ENCODE results near the gene NFIA.

The NFIA gene

GRCh38 chr1:61082311-61083012 lies at the start of gene NFIA:
TSS of gene NFIA (plus strand) at chr1:61082561.
- DNase-seq: peak; percentile 29

GRCh38 chr1:61035880-61036279 lies 46.5 kb upstream of the NFIA start:
- DNase-seq: no peak

DNA sequence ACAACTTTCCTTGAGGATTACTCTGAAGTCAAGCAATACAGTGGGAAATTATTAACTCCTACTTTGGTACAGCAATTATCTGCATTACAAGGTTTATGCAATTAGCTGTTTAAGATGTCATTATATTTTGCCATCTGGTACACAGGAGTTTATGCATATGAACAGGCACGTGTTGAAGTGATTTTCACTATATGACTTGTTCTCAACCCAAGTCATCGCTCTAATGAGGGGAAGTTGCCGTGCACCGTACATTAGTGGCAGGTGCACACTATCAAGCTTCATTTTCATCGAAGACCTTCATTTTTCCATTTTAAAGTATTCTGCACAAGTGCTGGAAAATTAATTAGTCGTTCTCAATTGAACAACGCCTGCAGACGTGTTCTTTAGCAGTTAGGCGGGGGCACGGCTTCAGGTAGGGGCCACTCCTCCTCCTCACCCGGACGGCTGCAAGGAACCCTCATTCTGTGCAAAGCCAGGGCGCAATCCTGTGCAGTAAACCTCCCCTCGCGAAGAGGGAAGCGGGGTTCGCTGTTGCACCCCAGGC lies 39.8 kb upstream of the NFIA start:
- no peak for DNase-seq

DNA sequence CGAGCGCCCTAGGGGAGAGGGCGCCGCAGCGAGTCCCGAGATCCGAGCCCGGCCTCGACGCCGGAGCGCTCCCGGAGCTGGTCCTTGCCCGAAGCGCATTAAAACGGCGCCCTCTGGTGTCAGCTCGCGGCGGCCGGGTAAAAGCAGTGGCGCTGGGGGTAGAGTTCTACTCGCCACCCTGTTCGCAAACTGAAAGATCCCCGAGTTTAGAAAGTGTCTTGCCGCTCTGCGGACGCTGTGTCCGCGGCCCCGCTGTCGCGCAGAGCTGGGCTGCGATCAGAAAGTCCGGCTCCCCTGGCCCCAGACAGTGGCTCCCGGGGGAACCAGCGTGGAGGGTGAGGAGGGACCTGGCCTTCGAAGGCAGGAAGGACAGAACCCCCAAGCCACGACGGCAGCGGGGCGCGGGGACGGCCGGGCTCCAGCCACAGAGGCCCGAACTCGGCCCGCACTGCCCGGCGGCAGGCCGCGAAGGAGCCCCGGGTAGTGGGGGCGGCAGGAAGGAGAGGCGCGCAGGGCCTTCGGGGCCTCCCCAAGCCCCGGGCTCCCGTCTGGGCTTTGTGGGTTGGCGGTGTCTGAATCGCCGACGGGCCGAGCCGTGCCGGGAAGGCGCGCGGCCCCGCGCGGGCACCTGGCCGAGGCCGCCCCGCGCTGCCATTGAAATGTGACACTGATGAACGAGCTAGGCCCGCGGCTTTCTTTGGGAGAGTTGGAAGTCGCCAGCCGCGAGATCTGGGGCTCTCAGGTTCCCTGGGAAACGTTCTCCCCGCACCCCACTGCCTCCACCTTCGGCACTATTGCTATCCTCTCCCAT lies 39.1 kb upstream of the NFIA start:
- peak; percentile 45 for DNase-seq

DNA sequence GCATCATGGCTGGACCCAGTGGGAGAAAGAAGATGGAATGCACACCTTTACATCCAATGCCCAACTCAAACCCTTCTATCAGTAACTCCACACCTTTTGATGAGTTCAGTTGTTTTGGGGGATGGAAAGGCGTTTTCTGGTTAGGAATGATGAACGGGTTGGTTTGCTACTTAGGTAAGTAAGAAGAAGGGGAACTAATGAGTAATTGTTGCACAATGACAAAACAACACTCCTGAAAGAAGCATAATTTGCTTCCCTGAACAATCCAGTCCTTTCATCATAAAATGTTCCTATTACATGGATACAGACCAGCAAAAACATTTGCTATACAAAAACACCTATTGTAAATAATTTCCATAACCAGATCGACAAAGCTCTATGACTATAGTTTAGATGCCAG lies 35.9 kb upstream of the NFIA start:
- no peak for DNase-seq

DNA sequence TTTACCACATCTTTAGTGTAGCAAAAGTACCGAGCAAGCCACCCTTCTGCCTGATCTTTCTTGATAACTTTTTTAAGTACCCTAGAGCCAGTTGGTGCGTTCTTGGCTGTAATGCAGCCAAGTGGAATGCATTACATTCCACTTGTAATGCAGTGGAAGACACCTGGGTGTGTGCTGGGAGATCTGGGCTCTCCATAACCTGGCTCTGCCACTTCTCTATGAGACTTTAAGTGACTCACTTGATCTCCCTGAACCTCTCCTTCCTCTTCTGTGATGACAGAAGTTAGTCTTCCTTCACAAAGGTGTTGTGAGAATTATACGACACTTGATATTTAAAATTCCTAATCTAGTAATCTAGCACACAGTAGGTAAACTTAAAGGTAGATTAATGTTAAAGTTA lies 35.3 kb upstream of the NFIA start:
- no peak for DNase-seq

DNA sequence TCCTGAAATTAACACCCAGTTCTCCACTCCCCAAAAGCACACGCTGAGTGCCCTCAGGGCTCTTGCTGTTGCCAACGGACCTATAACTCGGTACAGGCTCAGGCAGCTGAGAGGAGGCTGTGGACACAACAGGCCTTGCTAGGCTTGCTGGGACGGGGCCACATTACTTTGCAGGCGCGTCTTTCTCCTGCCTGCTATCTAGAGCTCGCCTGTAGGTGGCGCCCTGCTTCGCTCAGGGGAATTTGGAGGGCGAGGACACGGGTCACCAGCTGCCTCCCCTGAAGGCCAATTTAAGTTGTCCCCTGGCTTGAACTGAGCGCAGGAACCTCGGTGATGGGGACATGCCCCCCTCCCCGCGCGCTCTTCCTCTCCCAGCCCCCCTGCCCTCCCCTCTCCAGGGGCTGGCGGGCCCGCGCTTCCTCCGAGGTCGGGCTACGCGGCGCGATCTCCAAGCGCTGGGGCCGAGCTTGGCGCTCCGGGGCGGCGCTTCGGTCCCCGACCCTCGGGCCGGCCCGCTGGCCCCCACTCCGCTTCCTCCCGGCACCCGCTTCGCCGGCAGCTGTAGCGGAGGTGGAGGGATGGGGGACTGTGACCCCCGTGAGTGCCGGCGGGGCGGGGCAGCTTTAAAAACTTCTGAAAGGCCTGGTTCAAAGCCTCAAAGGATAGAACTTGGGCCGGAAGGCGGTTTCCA lies 32.4 kb upstream of the NFIA start:
- DNase-seq: peak; percentile 76

DNA sequence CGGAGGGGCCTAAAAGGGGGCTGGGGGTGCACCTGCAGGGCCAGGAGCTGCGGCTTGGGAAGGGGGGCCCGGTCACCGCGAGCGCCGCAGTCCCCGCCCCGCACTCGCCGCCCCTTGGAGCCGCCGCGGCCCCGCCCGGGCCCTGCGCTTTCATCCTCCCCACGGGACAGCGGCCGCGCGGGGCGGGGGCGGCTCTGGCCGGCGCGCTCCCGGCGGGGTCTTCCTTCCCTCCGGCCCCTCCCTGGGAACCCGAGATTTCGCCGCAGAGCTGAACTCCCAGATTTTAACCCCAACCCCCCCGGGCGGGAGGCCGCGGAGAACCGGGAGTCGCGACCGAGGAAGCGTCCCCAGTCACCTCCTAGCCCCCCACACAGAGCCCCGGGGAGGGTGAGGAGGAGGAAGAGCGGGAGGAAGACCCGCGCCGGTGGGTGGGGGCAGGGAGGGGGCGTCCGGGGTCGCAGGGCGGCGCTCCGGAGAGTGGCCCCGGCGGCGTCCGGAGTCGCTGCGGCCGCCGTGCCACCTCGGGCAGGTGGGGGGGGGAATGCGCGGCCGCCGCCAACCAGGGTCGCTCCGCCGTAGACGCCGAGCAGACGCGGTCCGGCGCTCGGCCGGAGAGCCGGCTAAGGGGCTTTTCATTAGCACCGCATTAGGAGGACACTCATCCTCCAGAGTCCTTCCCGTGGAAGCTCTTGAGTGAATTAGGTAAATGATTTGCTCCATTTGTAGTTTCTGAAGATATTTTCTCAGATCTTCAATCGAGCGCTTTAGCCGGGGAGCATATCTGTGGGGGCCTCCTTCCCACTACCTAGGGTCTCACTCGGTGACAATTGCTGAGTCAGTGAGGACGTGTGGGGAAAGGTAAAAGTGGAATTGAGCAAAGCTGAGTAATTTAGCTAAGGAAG lies 31.6 kb upstream of the NFIA start:
- no peak for DNase-seq

DNA sequence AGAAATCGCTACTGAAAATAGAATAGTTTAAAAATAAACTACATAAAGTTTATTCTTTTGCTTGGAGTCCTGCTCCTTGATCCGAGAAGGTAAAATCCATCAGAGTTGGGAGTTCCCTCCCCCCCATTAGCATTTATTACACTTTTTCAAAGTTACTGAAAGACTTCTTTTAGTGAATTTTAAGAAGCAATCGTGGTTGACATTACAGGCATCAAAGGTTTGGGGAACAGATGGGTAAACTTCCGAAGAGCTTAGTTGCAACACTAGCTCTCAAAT lies 31.0 kb upstream of the NFIA start:
- DNase-seq: no peak

DNA sequence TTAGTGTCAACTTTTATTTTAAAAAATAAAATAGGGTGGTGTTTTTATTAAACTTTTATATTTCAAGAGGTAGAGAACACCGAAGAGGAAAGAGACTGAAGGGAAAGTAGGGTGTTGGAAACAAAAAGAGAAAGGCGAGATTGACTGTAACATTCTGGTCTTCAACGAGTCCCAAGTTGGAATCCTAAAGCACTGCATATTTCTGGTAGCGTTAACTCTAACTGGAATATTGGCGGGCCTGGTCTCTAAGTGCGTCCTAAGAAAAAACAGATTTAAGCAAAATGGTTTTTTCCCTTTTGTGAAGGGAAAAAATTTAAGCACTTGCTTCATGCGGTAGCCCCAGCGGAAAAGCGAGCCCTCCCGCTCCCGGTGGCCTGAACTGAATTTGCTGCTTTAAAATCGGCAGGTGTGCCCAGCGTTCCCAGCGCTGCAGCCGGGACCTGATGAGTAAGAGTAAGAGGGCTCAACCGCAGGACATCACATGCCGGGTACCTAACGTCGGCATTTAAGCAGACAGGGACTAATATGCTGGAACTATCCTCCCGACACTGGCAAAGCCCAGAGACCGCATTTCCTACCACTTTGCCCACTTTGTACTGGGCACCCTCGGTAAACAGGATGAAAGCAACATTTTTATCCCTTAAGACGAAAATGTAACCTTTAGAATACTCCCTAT lies 30.5 kb upstream of the NFIA start:
- no peak for DNase-seq

GRCh38 chr1:61052395-61053225 lies 29.8 kb upstream of the NFIA start:
- DNase-seq: no peak

- no peak for DNase-seq
Measured at GRCh38 chr1:61053226-61053711, 29.1 kb upstream of the NFIA start.

GRCh38 chr1:61053712-61054600 lies 28.4 kb upstream of the NFIA start:
- DNase-seq: no peak

GRCh38 chr1:61054601-61054993 lies 27.8 kb upstream of the NFIA start:
- no peak for DNase-seq

- no peak for DNase-seq
Measured at GRCh38 chr1:61055110-61055614, 27.2 kb upstream of the NFIA start.

- DNase-seq: no peak
Measured at GRCh38 chr1:61056196-61056572, 26.2 kb upstream of the NFIA start.

DNA sequence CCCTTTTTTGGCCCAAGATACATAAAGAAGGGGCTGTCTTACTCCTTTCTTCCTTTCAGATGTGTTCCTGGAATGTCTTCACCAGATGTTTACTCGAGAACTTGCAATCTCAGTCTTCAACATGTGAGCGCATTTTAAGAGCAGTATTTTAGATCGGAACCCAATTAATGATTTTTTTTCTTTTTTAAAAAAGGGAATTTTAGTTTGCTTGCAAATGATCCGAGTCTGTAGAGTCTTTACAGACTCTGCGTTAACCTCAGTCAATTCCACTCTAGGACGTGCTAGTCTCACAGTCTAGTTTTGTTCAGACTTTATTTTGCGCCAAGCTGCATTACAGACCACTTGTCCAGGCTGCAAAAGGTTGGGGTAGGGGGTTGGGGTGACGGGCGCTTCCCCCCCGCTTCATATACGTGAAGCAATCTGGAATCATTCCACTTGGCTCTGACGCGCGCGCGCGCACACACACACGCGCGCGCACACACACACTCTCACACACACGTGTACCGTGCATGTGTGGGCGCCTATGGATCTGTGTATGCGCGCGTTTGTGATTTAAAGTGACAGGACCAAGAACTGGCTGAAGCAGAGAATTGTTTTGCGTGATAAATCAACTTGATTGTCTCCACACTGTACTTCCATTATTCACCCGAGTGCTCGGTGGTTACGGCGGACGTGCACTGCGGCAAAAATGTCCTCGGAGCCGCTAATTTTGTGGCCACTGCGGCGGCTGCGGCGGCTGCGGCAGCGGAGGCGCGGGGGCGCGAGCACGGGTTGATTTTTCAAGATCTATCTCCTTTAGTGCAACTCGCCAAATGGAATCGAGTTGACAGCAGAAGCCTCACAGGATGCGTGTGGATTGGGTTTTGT lies 25.6 kb upstream of the NFIA start:
- peak; percentile 28 for DNase-seq

DNA sequence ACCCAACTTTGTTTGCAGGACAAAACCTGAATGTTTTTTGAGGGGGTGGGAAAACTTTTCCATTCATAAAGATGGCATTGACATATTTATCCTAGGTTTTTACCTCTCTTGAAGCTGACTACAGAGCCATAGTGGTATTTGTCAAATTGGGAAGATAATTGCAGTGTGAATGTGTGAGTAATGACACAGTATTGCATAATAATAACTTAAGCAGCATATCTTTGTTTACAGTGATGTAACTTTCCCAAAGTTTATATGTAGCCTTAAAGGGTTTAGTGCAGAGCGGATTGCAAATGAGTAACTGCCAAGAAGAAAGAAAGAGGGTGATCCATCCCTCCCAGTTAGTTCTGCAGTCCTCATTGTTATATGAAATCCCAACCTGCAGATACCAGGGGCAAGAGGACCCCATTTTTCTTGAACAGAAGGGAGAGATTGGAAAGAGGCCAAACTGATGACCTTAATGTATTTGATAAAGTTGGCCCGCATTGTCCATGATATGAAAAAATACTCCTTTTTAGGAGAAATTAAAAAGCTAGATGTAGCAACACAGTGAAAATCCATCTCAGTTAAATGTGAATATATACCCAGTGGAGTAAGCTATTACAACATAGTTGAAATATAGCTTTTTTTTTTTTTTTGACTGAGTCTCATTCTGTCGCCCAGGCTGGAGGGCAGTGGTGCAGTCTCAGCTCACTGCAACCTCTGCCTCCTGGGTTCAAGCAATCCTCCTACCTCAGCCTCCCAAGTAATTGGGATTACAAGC lies 23.7 kb upstream of the NFIA start:
- DNase-seq: no peak

Data from DMS79 (cell line).